GM23338 (cell line): ENCODE data around the gene VWDE. TPM values are rescaled to one million over a fixed set of nuclear protein-coding genes. Genes with fewer than 3 reads are reported as not detected.

ENCODE experiments used
- ATAC-seq: fragments of 200-7000 bp; cut with Tn5 transposase; 3 replicates; pipeline ENCODE4 v1.9.1; 2020
- DNase-seq: peaks from one replicate; pipeline ENCODE4 v3.0.0-alpha.2; 2015; ENCODE audit warnings: low spot score
- H2AFZ ChIP-seq: fragments of 200-600 bp; sonication (generic); 2 replicates; pipeline ENCODE4 v1.8.0; 2016; ENCODE audit warnings: antibody characterized with exemption, mild to moderate bottlenecking, moderate library complexity
- H3F3A ChIP-seq: fragments of 200-600 bp; sonication (generic); replicated peaks from 2 replicates; pipeline ENCODE4 v1.8.0; 2017; ENCODE audit warnings: antibody characterized with exemption, mixed run types, low read depth
- H3K27ac ChIP-seq: fragments of 200-600 bp; sonication (generic); 2 replicates; pipeline ENCODE4 v1.6.1; 2016; ENCODE audit warnings: low read depth
- H3K27me3 ChIP-seq: fragments of 200-600 bp; sonication (generic); 2 replicates; pipeline ENCODE4 v1.8.0; 2016; ENCODE audit warnings: mild to moderate bottlenecking, mixed run types, moderate library complexity; ENCODE audit not compliant: insufficient read depth
- H3K36me3 ChIP-seq: fragments of 200-600 bp; sonication (generic); 2 replicates; pipeline ENCODE4 v1.8.0; 2016; ENCODE audit warnings: mild to moderate bottlenecking; ENCODE audit not compliant: insufficient read depth
- H3K4me1 ChIP-seq: fragments of 200-600 bp; sonication (generic); 2 replicates; pipeline ENCODE4 v1.8.0; 2016; ENCODE audit warnings: mild to moderate bottlenecking, moderate library complexity; ENCODE audit not compliant: insufficient read depth
- H3K4me2 ChIP-seq: fragments of 200-600 bp; sonication (generic); 2 replicates; pipeline ENCODE4 v1.7.1; 2017; ENCODE audit warnings: mixed run types
- H3K4me3 ChIP-seq: fragments of 200-600 bp; sonication (generic); 2 replicates; pipeline ENCODE4 v1.6.1; 2016; ENCODE audit warnings: mixed run types
- H3K79me2 ChIP-seq: fragments of 200-600 bp; sonication (generic); replicated peaks from 2 replicates; pipeline ENCODE4 v1.8.0; 2017; ENCODE audit warnings: mild to moderate bottlenecking; ENCODE audit not compliant: insufficient read depth
- H3K9me2 ChIP-seq: fragments of 200-600 bp; sonication (generic); 2 replicates; pipeline ENCODE4 v1.8.0; 2017; ENCODE audit not compliant: insufficient read depth
- H4K20me1 ChIP-seq: fragments of 200-600 bp; sonication (generic); replicated peaks from 2 replicates; pipeline ENCODE4 v1.8.0; 2017; ENCODE audit warnings: mild to moderate bottlenecking; ENCODE audit not compliant: insufficient read depth
- H3K27ac Mint-ChIP-seq: 2 replicates; pipeline ENCODE4 v1.8.0; 2020; ENCODE audit warnings: inconsistent platforms, mild to moderate bottlenecking, moderate library complexity, mixed read lengths
- H3K27me3 Mint-ChIP-seq: 3 replicates; pipeline ENCODE4 v1.8.0; 2022; ENCODE audit warnings: low read depth, mild to moderate bottlenecking, moderate library complexity, mixed read lengths, inconsistent platforms; ENCODE audit not compliant: insufficient read depth, poor library complexity
- H3K36me3 Mint-ChIP-seq: 3 replicates; pipeline ENCODE4 v1.8.0; 2021; ENCODE audit warnings: low read depth, mild to moderate bottlenecking, inconsistent platforms, moderate library complexity, mixed read lengths
- H3K4me1 Mint-ChIP-seq: 3 replicates; pipeline ENCODE4 v1.8.0; 2020; ENCODE audit warnings: mild to moderate bottlenecking, inconsistent platforms, mixed read lengths
- H3K4me3 Mint-ChIP-seq: 3 replicates; pipeline ENCODE4 v1.8.0; 2021; ENCODE audit warnings: moderate library complexity, mild to moderate bottlenecking, inconsistent platforms, mixed read lengths
- H3K9me3 Mint-ChIP-seq: 3 replicates; pipeline ENCODE4 v1.8.0; 2020; ENCODE audit warnings: moderate library complexity, mild to moderate bottlenecking, inconsistent platforms, mixed read lengths
- CREB1 ChIP-seq: fragments of 250-450 bp; sonication (Bioruptor Pico); IDR thresholded peaks from 2 replicates; pipeline ENCODE4 v1.5.0; 2020; ENCODE audit warnings: low read depth, mild to moderate bottlenecking, moderate library complexity
- EZH2 ChIP-seq: fragments of 200-600 bp; sonication (generic); IDR thresholded peaks from one replicate; pipeline ENCODE4 v1.8.0; 2017; ENCODE audit warnings: antibody characterized with exemption, mild to moderate bottlenecking, low read depth; ENCODE audit not compliant: unreplicated experiment
- EZH2phosphoT487 ChIP-seq: fragments of 200-600 bp; sonication (generic); IDR thresholded peaks from one replicate; pipeline ENCODE4 v1.8.1; 2018; ENCODE audit warnings: antibody characterized with exemption; ENCODE audit not compliant: unreplicated experiment
- JUNB ChIP-seq: IDR thresholded peaks from one replicate; pipeline ENCODE4 v1.6.1; 2016; ENCODE audit warnings: antibody characterized with exemption; ENCODE audit not compliant: unreplicated experiment
- NANOG ChIP-seq: IDR thresholded peaks from 2 replicates; pipeline ENCODE4 v1.6.1; 2016; ENCODE audit warnings: antibody characterized with exemption, borderline replicate concordance
- POLR2AphosphoS5 ChIP-seq: IDR thresholded peaks from 2 replicates; pipeline ENCODE4 v1.6.1; 2016; ENCODE audit warnings: antibody characterized with exemption, low read depth
- REST ChIP-seq: IDR thresholded peaks from one replicate; pipeline ENCODE4 v1.6.1; 2018; ENCODE audit warnings: antibody characterized with exemption; ENCODE audit not compliant: unreplicated experiment
- STAT1 ChIP-seq: IDR thresholded peaks from one replicate; pipeline ENCODE4 v1.6.1; 2016; ENCODE audit warnings: antibody characterized with exemption; ENCODE audit not compliant: unreplicated experiment
- ZNF114 ChIP-seq: fragments of 250-450 bp; sonication (Bioruptor Pico); IDR thresholded peaks from 2 replicates; pipeline ENCODE4 v1.5.0; 2020; ENCODE audit warnings: mild to moderate bottlenecking, moderate library complexity
- ZNF331 ChIP-seq: fragments of 250-450 bp; sonication (Bioruptor Pico); IDR thresholded peaks from 2 replicates; pipeline ENCODE4 v1.5.0; 2020; ENCODE audit warnings: low read depth, mild to moderate bottlenecking, moderate library complexity
- ZNF462 ChIP-seq: fragments of 250-450 bp; sonication (Bioruptor Pico); IDR thresholded peaks from 2 replicates; pipeline ENCODE4 v1.5.0; 2020; ENCODE audit warnings: mild to moderate bottlenecking, moderate library complexity
- polyA plus RNA-seq: library from polyadenylated mRNA; unstranded; fragments of >200 nt; fragmentation: Nextera tagmentation; extraction: Ambion mirVana; gene quantifications from 2 replicates; pipeline ENCODE4 v1.2.1, GENCODE V29; 2016
- total RNA-seq: library from RNA; depleted of rRNA; stranded (reverse); fragments of >200 nt; shearing (Covaris generic); gene quantifications from 2 replicates; pipeline ENCODE4 v1.2.3, GENCODE V29; 2014
- TF ChIP-seq, protein P1 (sequence below), 2 experiments: fragments of 200-600 bp in 1 of 2; sonication (generic) in 1 of 2; conservative IDR thresholded peaks; 2 replicates each; pipeline versions ENCODE4 v1.5.1 to v1.6.1; 2016 to 2017; ENCODE audit warnings: antibody characterized with exemption in 2 of 2, low read depth in 2 of 2, mild to moderate bottlenecking in 2 of 2, moderate library complexity in 1 of 2
- TF ChIP-seq, protein P2 (sequence below): IDR thresholded peaks from 2 replicates; pipeline ENCODE4 v1.6.1; 2016; ENCODE audit warnings: antibody characterized with exemption

Gene VWDE
- total and polyA plus RNA-seq, 2 experiments from 2014 or later = 24.6 to 45.5 TPM

DNA sequence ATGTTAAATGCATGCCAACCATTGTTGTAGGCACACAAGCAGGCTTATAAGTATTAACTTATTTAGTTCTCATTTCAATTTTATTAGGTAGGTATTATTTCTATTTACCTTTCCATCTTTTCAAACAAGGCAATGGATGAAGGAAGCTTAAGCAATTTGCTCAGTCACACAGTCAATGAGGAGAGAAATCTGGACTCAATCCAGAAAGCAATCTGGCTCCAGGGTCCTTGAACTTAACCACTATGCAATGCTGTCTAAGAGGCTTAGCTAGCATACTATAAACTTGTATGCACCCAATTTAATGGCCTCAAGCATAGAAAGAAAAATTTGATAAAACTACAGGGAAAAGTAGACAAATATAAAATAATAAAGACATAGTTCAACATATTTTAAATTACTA, 88.6 kb downstream of the VWDE start:
- Mint-ChIP-seq H3K4me3 (no peak overlapping the region), H3K27me3 (no peaks in the 10 kb centered on the region), H3K9me3 (no peaks in the 10 kb centered on the region), H3K27ac (no peak overlapping the region), H3K4me1 (no peaks in the 10 kb centered on the region), H3K36me3 (peaks cover 6% of the 10 kb centered on the region; the same call in 2 of the 3 replicates)
- DNase-seq (no peak), ATAC-seq (no peak)
- Histone ChIP-seq H3K27ac (no peak overlapping the region), H3K4me3 (no peak overlapping the region), H3F3A (no peaks in the 10 kb centered on the region), H3K36me3 (no peaks in the 10 kb centered on the region), H3K4me1 (no peaks in the 10 kb centered on the region), H3K4me2 (no peak overlapping the region), H3K9me2 (no peaks in the 10 kb centered on the region), H3K79me2 (no peaks in the 10 kb centered on the region), H3K27me3 (no peaks in the 10 kb centered on the region), H4K20me1 (no peaks in the 10 kb centered on the region), H2AFZ (no peak overlapping the region)
- TF ChIP-seq EZH2phosphoT487 = no peak
- TF ChIP-seq, protein P1, sequence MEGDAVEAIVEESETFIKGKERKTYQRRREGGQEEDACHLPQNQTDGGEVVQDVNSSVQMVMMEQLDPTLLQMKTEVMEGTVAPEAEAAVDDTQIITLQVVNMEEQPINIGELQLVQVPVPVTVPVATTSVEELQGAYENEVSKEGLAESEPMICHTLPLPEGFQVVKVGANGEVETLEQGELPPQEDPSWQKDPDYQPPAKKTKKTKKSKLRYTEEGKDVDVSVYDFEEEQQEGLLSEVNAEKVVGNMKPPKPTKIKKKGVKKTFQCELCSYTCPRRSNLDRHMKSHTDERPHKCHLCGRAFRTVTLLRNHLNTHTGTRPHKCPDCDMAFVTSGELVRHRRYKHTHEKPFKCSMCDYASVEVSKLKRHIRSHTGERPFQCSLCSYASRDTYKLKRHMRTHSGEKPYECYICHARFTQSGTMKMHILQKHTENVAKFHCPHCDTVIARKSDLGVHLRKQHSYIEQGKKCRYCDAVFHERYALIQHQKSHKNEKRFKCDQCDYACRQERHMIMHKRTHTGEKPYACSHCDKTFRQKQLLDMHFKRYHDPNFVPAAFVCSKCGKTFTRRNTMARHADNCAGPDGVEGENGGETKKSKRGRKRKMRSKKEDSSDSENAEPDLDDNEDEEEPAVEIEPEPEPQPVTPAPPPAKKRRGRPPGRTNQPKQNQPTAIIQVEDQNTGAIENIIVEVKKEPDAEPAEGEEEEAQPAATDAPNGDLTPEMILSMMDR (conservative IDR thresholded peaks at IDR 0.05; ENCODE audit: low read depth in 2 of 2) = no peak
- TF ChIP-seq, protein P2, sequence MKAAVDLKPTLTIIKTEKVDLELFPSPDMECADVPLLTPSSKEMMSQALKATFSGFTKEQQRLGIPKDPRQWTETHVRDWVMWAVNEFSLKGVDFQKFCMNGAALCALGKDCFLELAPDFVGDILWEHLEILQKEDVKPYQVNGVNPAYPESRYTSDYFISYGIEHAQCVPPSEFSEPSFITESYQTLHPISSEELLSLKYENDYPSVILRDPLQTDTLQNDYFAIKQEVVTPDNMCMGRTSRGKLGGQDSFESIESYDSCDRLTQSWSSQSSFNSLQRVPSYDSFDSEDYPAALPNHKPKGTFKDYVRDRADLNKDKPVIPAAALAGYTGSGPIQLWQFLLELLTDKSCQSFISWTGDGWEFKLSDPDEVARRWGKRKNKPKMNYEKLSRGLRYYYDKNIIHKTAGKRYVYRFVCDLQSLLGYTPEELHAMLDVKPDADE = no peak
- no peak for TF ChIP-seq REST
- TF ChIP-seq ZNF462 (CRISPR knock-in tag) = no peak
- no peak for TF ChIP-seq JUNB
- no peak for TF ChIP-seq POLR2AphosphoS5
- no peak for TF ChIP-seq ZNF331 (CRISPR knock-in tag)
- TF ChIP-seq NANOG = no peak
- TF ChIP-seq EZH2 = no peak
- no peak for TF ChIP-seq CREB1
- no peak for TF ChIP-seq ZNF114 (CRISPR knock-in tag)
- TF ChIP-seq STAT1 = no peak
